ENCODE measurements around the gene DNPEP.

The DNPEP gene

GRCh38 chr2:219362524-219363164, 25.1 kb downstream of the DNPEP start:
- peak; percentile 31 for DNase-seq (ENCODE audit: low spot score)

GRCh38 chr2:219362072-219362471, 25.6 kb downstream of the DNPEP start:
- in situ Hi-C loops (cut with MboI; ENCODE audit: low sequenced_read_pairs, unreplicated experiment) = no loop called here
- no peak for TF ChIP-seq CTCF (IDR thresholded peaks at IDR 0.05; ENCODE audit: borderline replicate concordance, control extremely low read depth, extremely low read depth, insufficient read depth, missing control alignments)
- no peak for DNase-seq (ENCODE audit: low spot score)

More at GRCh38 chr2:219362524-219363164, 25.1 kb downstream of the DNPEP start:
- no peak for TF ChIP-seq CTCF (IDR thresholded peaks at IDR 0.05; ENCODE audit: borderline replicate concordance, control extremely low read depth, extremely low read depth, insufficient read depth, missing control alignments)
- in situ Hi-C loops (cut with MboI; ENCODE audit: low sequenced_read_pairs, unreplicated experiment) = no loop called here

- no peak for TF ChIP-seq CTCF (IDR thresholded peaks at IDR 0.05; ENCODE audit: borderline replicate concordance, control extremely low read depth, extremely low read depth, insufficient read depth, missing control alignments)
- DNase-seq (ENCODE audit: low spot score) = no peak
- in situ Hi-C loops (cut with MboI; ENCODE audit: low sequenced_read_pairs, unreplicated experiment) = no loop called here
Observed at GRCh38 chr2:219358170-219359075, 29.3 kb downstream of the DNPEP start.

- in situ Hi-C loops (cut with MboI; ENCODE audit: low sequenced_read_pairs, unreplicated experiment) = no loop called here
- no peak for TF ChIP-seq CTCF (IDR thresholded peaks at IDR 0.05; ENCODE audit: borderline replicate concordance, control extremely low read depth, extremely low read depth, insufficient read depth, missing control alignments)
- DNase-seq (ENCODE audit: low spot score) = no peak
Observed at GRCh38 chr2:219356834-219357233, 30.9 kb downstream of the DNPEP start.

GRCh38 chr2:219354582-219354981, 33.1 kb downstream of the DNPEP start:
- TF ChIP-seq CTCF (IDR thresholded peaks at IDR 0.05; ENCODE audit: borderline replicate concordance, control extremely low read depth, extremely low read depth, insufficient read depth, missing control alignments) = no peak
- no peak for DNase-seq (ENCODE audit: low spot score)
- in situ Hi-C loops (cut with MboI; ENCODE audit: low sequenced_read_pairs, unreplicated experiment) = no loop called here

GRCh38 chr2:219353129-219353528, 34.6 kb downstream of the DNPEP start:
- DNase-seq (ENCODE audit: low spot score) = no peak
- in situ Hi-C loops (cut with MboI; ENCODE audit: low sequenced_read_pairs, unreplicated experiment) = no loop called here
- no peak for TF ChIP-seq CTCF (IDR thresholded peaks at IDR 0.05; ENCODE audit: borderline replicate concordance, control extremely low read depth, extremely low read depth, insufficient read depth, missing control alignments)
